GM12864 (cell line): ENCODE data around the gene LIN37.

Experiments used
- DNase-seq: peaks from one replicate; pipeline ENCODE4 v3.0.0-alpha.2; 2011; ENCODE audit warnings: low read depth
- H3K4me3 ChIP-seq: 2 replicates; pipeline ENCODE4 v1.5.1; 2011; ENCODE audit warnings: mild to moderate bottlenecking, low read depth, low read length, control low read depth
- CTCF ChIP-seq: IDR thresholded peaks from 2 replicates; pipeline ENCODE4 v1.5.1; 2011; ENCODE audit warnings: low read depth, mild to moderate bottlenecking, moderate library complexity, low read length, control low read depth, inconsistent platforms; ENCODE audit errors: missing control alignments

LIN37 gene

GRCh38 chr19:35731779-35732405 is 16.5 kb upstream of the LIN37 start:
- DNase-seq: no peak
- TF ChIP-seq CTCF: no peak

GRCh38 chr19:35732540-35733179 is 15.7 kb upstream of the LIN37 start:
- no peak overlapping the region for H3K4me3 ChIP-seq
- no peak for DNase-seq
- no peak for TF ChIP-seq CTCF

More at GRCh38 chr19:35731779-35732405, 16.5 kb upstream of the LIN37 start:
- H3K4me3 ChIP-seq: no peak overlapping the region

- no peak overlapping the region for H3K4me3 ChIP-seq
- DNase-seq: no peak
- no peak for TF ChIP-seq CTCF
These were observed 14.9 kb upstream of the LIN37 start for GRCh38 chr19:35733180-35734125.

- no peak for DNase-seq
- no peak for TF ChIP-seq CTCF
- no peak overlapping the region for H3K4me3 ChIP-seq
These were observed 14.1 kb upstream of the LIN37 start for GRCh38 chr19:35734273-35734672.

- no peak for DNase-seq
- no peak overlapping the region for H3K4me3 ChIP-seq
- TF ChIP-seq CTCF: no peak
These were observed 13.5 kb upstream of the LIN37 start for GRCh38 chr19:35734889-35735288.

GRCh38 chr19:35736913-35737886 is 11.2 kb upstream of the LIN37 start:
- DNase-seq: no peak
- H3K4me3 ChIP-seq: no peak overlapping the region
- peak; percentile 37 for TF ChIP-seq CTCF
